ENCODE results near the gene ALKAL2. TPM values are rescaled to one million over a fixed set of nuclear protein-coding genes. Genes with fewer than 3 reads are reported as not detected.
"Not testable (repeated sequence)": the region's sequence is repeated elsewhere in the genome, so short reads cannot be mapped to it uniquely, and the experiment has no call there.

ALKAL2 gene
- 10 to 100 TPM in 1 of 4 donors, 1 to 10 TPM in 3; 4.0 to 11.0 (median 7.1) TPM for total RNA-seq

- H3K4me1 ChIP-seq, result peaks cover 32% of the 10 kb centered on the region
- no peaks in the 10 kb centered on the region for H3K36me3 ChIP-seq
- peak within 1 kb of the TSS; percentile 61 for H3K4me3 ChIP-seq
- no peaks in the 10 kb centered on the region for H3K9me3 ChIP-seq
- WGBS, result under 1% methylated on average over 34 of the region's 128 CpGs
- TF ChIP-seq POLR2AphosphoS5 (IDR thresholded peaks at IDR 0.05), result no peak
- no peak for TF ChIP-seq EP300 (IDR thresholded peaks at IDR 0.05)
- TF ChIP-seq CTCF (IDR thresholded peaks at IDR 0.05), result no peak
- no peak for TF ChIP-seq POLR2A (IDR thresholded peaks at IDR 0.05)
- no peak for DNase-seq (ENCODE audit: low spot score in 2 of 2)
- H3K27me3 ChIP-seq, result peaks cover 34% of the 10 kb centered on the region
- H3K27ac ChIP-seq, result peak within 1 kb of the TSS; percentile 81
These were observed at the start of gene ALKAL2 for GRCh38 chr2:287911-288757. TSS of gene ALKAL2 (minus strand) at chr2:288091. CDS start at chr2:287835, 256 bp downstream.

DNA sequence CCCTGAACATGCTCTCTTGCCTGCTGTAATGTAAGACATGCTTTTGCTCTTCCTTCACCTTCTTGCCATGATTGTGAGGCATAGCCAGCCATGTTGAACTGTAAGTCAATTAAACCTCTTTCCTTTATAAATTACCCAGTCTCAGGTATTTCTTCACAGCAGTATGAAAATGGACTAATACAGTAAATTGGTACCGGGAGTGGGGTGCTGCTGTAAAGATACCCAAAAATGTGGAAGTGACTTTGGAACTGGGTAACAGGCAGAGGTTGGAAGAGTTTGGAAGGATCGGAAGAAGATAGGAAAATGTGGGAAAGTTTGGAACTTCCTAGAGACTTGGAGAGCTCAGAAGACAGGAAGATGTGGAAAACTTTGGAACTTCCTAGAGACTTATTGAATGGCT is 49.1 kb upstream of the ALKAL2 start:
- WGBS, result 96% methylated on average over 2 of the region's 2 CpGs
- not testable (repeated sequence) for H3K4me1 ChIP-seq

DNA sequence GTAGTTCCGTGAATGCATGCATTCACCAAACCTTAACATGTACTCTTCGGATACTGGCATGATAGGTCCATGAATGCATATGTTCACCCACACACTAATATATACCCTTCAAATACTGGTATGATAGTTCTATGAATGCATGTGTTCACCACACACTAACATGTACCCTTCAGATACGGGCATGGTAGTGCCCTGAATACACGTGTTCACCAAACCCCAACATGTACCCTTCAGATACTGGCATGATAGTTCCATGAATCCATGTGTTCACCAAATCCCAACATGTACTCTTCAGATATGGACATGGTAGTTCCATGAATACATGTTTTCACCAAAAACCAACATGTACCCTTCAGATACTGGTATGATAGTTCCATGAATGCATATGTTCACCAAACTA is 48.5 kb upstream of the ALKAL2 start:
- 85% methylated on average over 4 of the region's 4 CpGs for WGBS
- Histone ChIP-seq H3K4me1 (no peaks in the 10 kb centered on the region), H3K27me3 (no peaks in the 10 kb centered on the region), H3K9me3 (peaks cover 7% of the 10 kb centered on the region), H3K36me3 (no peaks in the 10 kb centered on the region), H3K4me3 (no peak overlapping the region), H3K27ac (no peak overlapping the region)
- TF ChIP-seq EP300 (IDR thresholded peaks at IDR 0.05) (no peak), POLR2A (IDR thresholded peaks at IDR 0.05) (no peak), POLR2AphosphoS5 (IDR thresholded peaks at IDR 0.05) (no peak), CTCF (IDR thresholded peaks at IDR 0.05) (no peak)
- no peak for DNase-seq (ENCODE audit: low spot score in 2 of 2)

More for the DNA sequence above, 49.1 kb upstream of the ALKAL2 start:
- not testable (repeated sequence) for H3K36me3 ChIP-seq; DNase-seq (ENCODE audit: low spot score in 2 of 2); H3K27ac ChIP-seq; H3K4me3 ChIP-seq; H3K9me3 ChIP-seq; H3K27me3 ChIP-seq

- Histone ChIP-seq H3K9me3 (peaks cover 3% of the 10 kb centered on the region), H3K27me3 (no peaks in the 10 kb centered on the region), H3K27ac (no peak overlapping the region), H3K36me3 (no peaks in the 10 kb centered on the region), H3K4me1 (no peaks in the 10 kb centered on the region), H3K4me3 (no peak overlapping the region)
- WGBS, result 34% methylated on average over 3 of the region's 3 CpGs
- DNase-seq (ENCODE audit: low spot score in 2 of 2), result no peak
- TF ChIP-seq POLR2AphosphoS5 (IDR thresholded peaks at IDR 0.05) (no peak), EP300 (IDR thresholded peaks at IDR 0.05) (no peak), CTCF (IDR thresholded peaks at IDR 0.05) (no peak), POLR2A (IDR thresholded peaks at IDR 0.05) (no peak)
These were observed 44.7 kb upstream of the ALKAL2 start for GRCh38 chr2:332592-332991.

DNA sequence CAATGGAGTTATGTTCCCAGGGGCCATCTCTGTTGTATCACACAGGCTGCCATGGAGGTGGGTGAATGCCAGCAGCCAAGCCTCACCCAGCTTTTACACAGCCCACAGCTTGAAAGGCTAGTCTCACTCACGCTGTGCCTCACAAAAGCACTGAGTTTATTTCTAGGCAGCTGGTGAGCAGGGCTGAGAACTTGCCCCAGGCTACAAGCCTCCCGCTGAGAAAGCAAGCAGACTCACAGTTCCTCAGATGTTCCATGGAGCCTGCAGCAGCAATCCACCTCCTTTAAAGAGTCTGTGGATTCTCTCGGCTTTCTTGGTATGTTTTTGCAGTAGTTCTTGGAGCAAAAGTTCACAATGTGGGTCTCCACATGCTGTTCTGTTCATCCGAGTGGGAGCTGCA is 40.9 kb upstream of the ALKAL2 start:
- 69% methylated on average over 4 of the region's 4 CpGs for WGBS
- Histone ChIP-seq H3K36me3 (no peaks in the 10 kb centered on the region), H3K27me3 (no peaks in the 10 kb centered on the region), H3K9me3 (peaks cover 3% of the 10 kb centered on the region), H3K4me3 (no peak overlapping the region), H3K27ac (no peak overlapping the region), H3K4me1 (no peaks in the 10 kb centered on the region)
- no peak for TF ChIP-seq CTCF (IDR thresholded peaks at IDR 0.05)
- no peak for TF ChIP-seq EP300 (IDR thresholded peaks at IDR 0.05)
- no peak for TF ChIP-seq POLR2A (IDR thresholded peaks at IDR 0.05)
- no peak for TF ChIP-seq POLR2AphosphoS5 (IDR thresholded peaks at IDR 0.05)
- no peak for DNase-seq (ENCODE audit: low spot score in 2 of 2)

Measured in suprapubic skin (tissue), 4 donors.